Nephron (organoid): ENCODE data around the gene HSPB8.
"Not testable (repeated sequence)": the region's sequence is repeated elsewhere in the genome, so short reads cannot be mapped to it uniquely, and the experiment has no call there.

Experiments
- H3K27ac Mint-ChIP-seq, 3 experiments: 2 replicates each; pipeline ENCODE4 v1.8.0; 2020; ENCODE audit warnings: mixed read lengths in 3 of 3, mild to moderate bottlenecking in 2 of 3, moderate library complexity in 1 of 3
- H3K27me3 Mint-ChIP-seq: 2 replicates; pipeline ENCODE4 v1.8.0; 2021; ENCODE audit warnings: low read depth, mild to moderate bottlenecking, moderate library complexity, mixed read lengths
- H3K36me3 Mint-ChIP-seq: 2 replicates; pipeline ENCODE4 v1.8.0; 2020; ENCODE audit warnings: low read depth, mixed read lengths
- H3K4me1 Mint-ChIP-seq: 2 replicates; pipeline ENCODE4 v1.8.0; 2020; ENCODE audit warnings: mixed read lengths
- H3K4me3 Mint-ChIP-seq, 3 experiments: 2 replicates each; pipeline ENCODE4 v1.8.0; 2020; ENCODE audit warnings: mild to moderate bottlenecking in 3 of 3, mixed read lengths in 3 of 3, moderate library complexity in 2 of 3
- H3K9me3 Mint-ChIP-seq: 2 replicates; pipeline ENCODE4 v1.8.0; 2020; ENCODE audit warnings: mixed read lengths
- TF ChIP-seq, protein P1 (sequence below), 3 experiments: fragments of 200-600 bp; sonication (generic); IDR thresholded peaks; one replicate each; pipeline ENCODE4 v1.5.0; 2021; ENCODE audit warnings: antibody characterized with exemption in 3 of 3; ENCODE audit not compliant: unreplicated experiment in 3 of 3

The HSPB8 gene

DNA sequence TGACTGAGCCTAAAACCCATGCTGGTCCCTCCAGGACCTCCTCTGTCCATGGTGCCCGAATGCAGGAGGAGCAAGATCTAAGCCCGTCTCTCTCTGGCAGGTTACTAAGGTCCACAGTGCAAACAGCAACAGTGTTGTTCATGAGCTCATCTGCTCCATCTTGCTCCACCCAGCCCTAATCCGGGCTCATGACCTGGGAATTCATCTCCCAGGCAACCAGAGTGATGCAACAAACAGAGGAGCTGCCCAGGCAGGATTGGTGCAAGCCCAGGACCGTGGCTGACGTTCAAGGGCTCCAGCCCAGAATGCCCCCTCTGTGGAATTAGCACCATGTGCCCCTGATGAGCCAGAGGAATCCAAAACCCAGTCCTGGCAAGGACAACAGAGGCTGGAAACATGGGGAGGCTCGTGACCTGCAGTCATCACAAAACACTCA, 29.9 kb downstream of the HSPB8 start:
- peaks cover 23% of the 10 kb centered on the region for H3K4me1 Mint-ChIP-seq
- H3K27me3 Mint-ChIP-seq: peaks cover 8% of the 10 kb centered on the region
- H3K36me3 Mint-ChIP-seq: no peaks in the 10 kb centered on the region
- H3K9me3 Mint-ChIP-seq: no peaks in the 10 kb centered on the region
- TF ChIP-seq, protein P1, sequence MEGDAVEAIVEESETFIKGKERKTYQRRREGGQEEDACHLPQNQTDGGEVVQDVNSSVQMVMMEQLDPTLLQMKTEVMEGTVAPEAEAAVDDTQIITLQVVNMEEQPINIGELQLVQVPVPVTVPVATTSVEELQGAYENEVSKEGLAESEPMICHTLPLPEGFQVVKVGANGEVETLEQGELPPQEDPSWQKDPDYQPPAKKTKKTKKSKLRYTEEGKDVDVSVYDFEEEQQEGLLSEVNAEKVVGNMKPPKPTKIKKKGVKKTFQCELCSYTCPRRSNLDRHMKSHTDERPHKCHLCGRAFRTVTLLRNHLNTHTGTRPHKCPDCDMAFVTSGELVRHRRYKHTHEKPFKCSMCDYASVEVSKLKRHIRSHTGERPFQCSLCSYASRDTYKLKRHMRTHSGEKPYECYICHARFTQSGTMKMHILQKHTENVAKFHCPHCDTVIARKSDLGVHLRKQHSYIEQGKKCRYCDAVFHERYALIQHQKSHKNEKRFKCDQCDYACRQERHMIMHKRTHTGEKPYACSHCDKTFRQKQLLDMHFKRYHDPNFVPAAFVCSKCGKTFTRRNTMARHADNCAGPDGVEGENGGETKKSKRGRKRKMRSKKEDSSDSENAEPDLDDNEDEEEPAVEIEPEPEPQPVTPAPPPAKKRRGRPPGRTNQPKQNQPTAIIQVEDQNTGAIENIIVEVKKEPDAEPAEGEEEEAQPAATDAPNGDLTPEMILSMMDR (IDR thresholded peaks at IDR 0.05; ENCODE audit: unreplicated experiment in 3 of 3): no peak
- no peak overlapping the region for H3K27ac Mint-ChIP-seq
- H3K4me3 Mint-ChIP-seq: no peak overlapping the region

DNA sequence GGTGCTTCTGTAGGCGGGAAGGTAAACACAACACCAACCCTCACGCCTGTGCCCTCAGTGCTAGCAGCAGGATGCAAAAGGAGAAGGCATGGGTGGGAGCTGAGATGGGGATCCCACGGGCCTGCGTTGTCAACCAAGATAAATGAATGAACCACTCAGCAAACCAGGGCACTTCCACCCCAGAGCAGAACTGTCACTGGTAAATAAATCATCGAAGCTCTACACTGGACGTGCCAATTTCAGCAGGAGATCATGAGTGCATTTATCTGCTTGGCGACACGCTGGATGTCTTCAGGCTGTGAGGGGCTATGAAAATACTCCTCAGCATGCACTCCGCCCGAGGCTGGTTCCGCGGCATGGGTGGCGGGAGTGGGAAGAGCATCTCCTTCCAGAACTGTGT, 33.2 kb downstream of the HSPB8 start:
- Mint-ChIP-seq H3K4me3 (no peak overlapping the region), H3K9me3 (no peaks in the 10 kb centered on the region), H3K4me1 (peaks cover 7% of the 10 kb centered on the region), H3K36me3 (no peaks in the 10 kb centered on the region), H3K27ac (no peak overlapping the region), H3K27me3 (peaks cover 8% of the 10 kb centered on the region)
- TF ChIP-seq, protein P1 (IDR thresholded peaks at IDR 0.05; ENCODE audit: unreplicated experiment in 3 of 3): no peak

DNA sequence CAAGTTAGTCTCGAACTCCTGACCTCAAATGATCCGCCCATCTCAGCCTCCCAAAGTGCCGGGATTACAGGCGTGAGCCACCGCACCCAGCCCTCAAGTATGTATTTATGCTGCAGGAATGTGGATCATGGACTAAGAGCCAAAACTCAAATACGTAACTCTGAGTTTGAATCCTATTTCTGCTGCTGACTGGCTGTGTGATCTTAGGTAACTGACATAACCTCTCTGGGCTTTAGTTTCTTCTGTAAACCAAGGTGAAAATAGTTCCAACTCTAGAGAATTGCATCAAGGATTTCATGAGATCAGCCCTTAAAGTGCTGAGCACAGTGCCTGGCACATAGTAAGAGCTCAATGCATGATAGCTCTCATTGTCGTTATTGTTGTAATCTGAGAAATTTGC, 37.4 kb downstream of the HSPB8 start:
- peaks cover 5% of the 10 kb centered on the region for H3K9me3 Mint-ChIP-seq
- peaks cover 5% of the 10 kb centered on the region for H3K27me3 Mint-ChIP-seq
- no peak overlapping the region for H3K4me3 Mint-ChIP-seq
- TF ChIP-seq, protein P1 (IDR thresholded peaks at IDR 0.05; ENCODE audit: unreplicated experiment in 3 of 3): no peak
- no peak overlapping the region for H3K27ac Mint-ChIP-seq
- H3K4me1 Mint-ChIP-seq: no peaks in the 10 kb centered on the region
- no peaks in the 10 kb centered on the region for H3K36me3 Mint-ChIP-seq

DNA sequence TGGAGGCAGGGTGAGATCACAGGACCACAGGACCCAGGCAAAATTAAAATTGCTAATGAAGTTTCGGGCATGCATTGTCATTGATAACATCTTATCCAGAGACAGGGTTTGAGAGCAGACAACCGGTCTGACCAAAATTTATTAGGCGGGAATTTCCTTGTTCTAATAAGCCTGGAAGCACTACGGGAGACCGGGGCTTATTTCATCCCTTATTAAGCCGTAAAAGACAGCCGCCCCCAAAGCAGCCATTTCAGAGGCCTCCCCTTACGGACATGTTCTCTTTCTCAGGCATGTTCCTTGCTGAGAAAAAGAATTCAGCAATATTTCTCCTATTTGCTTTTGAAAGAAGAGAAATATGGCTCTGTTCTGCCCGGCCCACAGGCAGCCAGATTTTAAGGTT, 40.1 kb downstream of the HSPB8 start:
- H3K27ac Mint-ChIP-seq, H3K4me3 Mint-ChIP-seq, H3K9me3 Mint-ChIP-seq, H3K36me3 Mint-ChIP-seq, H3K4me1 Mint-ChIP-seq: not testable (repeated sequence)
- peaks cover 14% of the 10 kb centered on the region for H3K27me3 Mint-ChIP-seq

DNA sequence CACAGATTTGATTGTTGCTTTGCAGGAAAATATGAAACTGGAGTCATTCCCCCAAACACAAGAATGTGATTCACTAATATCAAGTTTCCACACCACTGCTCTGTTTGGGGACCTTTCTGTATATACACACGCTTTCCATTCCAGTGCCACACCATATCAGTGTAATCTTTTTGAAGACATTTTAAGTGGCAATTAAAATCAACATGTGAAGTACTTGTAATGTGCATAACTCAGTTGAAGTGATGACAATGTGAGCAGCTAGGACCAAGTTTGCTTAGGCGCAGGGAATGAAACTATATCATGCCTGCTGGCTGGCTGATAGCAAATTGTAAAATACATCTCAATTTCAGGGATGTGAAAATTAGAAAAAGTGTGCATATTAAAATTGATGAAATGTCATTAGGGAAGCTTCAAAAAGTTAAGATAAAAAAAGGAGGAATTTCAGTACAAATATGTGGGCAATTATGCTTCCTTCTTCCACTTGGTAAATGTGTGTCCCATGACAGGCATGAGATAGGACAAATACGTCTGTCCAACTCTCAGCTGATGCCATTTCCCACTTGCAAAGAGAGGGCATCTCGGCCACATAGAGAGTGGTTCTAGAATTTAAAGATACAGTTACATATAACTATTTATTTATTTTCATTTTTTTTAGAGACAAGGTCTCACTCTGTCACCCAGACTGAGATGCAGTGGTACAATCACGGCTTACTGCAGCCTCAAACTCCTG, 43.7 kb downstream of the HSPB8 start:
- Mint-ChIP-seq H3K9me3 (peaks cover 6% of the 10 kb centered on the region), H3K27ac (no peak overlapping the region), H3K27me3 (peaks cover 19% of the 10 kb centered on the region), H3K4me3 (no peak overlapping the region), H3K36me3 (no peaks in the 10 kb centered on the region), H3K4me1 (no peaks in the 10 kb centered on the region)
- TF ChIP-seq, protein P1 (IDR thresholded peaks at IDR 0.05; ENCODE audit: unreplicated experiment in 3 of 3): no peak

DNA sequence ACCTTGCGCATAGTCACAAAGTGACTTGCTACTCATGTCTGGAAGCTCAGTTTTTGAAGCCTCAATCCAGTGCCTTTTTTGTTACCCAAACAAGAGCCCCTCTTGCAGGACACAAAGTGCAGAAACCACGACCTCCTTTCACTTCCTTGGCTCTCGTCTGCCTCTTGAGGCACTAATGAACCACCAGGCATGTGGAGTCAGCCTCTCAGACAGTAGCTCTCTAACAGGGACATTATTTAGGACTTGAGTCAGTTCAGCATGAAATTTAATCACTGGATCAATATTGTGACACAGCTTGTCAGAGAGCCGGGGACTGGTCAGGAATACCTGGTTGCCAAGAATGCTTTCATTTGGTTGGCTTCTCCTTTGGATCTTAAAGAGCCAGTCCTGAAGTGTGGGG, 46.7 kb downstream of the HSPB8 start:
- H3K4me3 Mint-ChIP-seq: no peak overlapping the region
- no peak overlapping the region for H3K27ac Mint-ChIP-seq
- peaks cover 3% of the 10 kb centered on the region for H3K9me3 Mint-ChIP-seq
- peaks cover 20% of the 10 kb centered on the region for H3K27me3 Mint-ChIP-seq
- H3K4me1 Mint-ChIP-seq: no peaks in the 10 kb centered on the region
- TF ChIP-seq, protein P1 (IDR thresholded peaks at IDR 0.05; ENCODE audit: unreplicated experiment in 3 of 3): no peak
- H3K36me3 Mint-ChIP-seq: no peaks in the 10 kb centered on the region
